Measurements from ENCODE around the gene TECPR2.

TECPR2 gene

GRCh38 chr14:102499401-102500157, 136.8 kb downstream of the TECPR2 start:
- DNase-seq = no peak

GRCh38 chr14:102500158-102500662, 137.5 kb downstream of the TECPR2 start:
- DNase-seq = peak; percentile 70

GRCh38 chr14:102500713-102501112, 138.0 kb downstream of the TECPR2 start:
- DNase-seq = no peak

DNA sequence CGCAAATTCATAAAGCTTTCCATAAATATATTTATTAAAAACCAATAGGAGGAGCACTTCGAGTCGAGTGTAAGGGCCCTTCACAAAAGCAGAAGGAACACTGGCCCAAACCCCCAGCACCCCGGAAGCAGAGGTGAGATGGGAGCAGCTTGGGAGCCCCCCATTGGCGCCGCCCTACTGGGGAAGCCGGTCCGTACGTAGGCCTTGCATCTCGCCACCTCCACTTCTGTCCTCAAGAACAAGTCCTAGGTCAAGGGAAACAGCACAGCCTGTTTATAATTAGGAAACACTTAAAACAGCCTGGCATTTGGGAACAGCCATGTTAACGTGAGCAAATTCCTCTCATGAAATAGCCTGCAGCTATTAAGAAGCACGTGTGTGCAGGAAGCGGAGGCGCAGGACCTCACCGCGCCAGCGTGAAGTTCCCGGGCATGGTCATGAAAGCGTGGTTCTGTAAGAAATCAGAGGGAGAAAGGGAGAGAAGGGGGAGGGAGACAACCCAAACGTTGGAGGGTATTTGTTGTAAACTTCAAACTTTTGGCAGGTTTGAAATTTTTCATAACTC, 139.1 kb downstream of the TECPR2 start:
- no peak for DNase-seq

DNA sequence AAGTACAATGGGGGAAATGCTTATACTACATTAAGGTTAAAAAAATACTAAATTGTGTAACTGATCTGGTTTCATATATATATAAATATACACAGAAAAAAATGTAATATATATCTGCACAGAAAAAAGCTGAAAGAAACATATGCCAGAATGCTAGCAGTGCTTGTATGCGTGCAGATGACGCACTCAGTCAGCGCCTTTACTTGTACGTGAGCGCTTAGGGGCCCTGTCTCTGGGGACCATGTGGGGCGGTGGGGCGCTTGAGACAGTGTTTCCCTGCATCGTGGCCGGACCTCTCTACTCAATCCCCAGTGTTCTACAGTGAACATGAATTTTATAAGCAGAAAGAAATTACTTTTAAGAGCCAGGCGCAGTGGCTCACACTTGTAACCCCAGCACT, 139.8 kb downstream of the TECPR2 start:
- DNase-seq = no peak

- DNase-seq = no peak
Observed at GRCh38 chr14:102503641-102504327, 141.0 kb downstream of the TECPR2 start.

- no peak for DNase-seq
Observed at GRCh38 chr14:102504328-102504999, 141.7 kb downstream of the TECPR2 start.

DNA sequence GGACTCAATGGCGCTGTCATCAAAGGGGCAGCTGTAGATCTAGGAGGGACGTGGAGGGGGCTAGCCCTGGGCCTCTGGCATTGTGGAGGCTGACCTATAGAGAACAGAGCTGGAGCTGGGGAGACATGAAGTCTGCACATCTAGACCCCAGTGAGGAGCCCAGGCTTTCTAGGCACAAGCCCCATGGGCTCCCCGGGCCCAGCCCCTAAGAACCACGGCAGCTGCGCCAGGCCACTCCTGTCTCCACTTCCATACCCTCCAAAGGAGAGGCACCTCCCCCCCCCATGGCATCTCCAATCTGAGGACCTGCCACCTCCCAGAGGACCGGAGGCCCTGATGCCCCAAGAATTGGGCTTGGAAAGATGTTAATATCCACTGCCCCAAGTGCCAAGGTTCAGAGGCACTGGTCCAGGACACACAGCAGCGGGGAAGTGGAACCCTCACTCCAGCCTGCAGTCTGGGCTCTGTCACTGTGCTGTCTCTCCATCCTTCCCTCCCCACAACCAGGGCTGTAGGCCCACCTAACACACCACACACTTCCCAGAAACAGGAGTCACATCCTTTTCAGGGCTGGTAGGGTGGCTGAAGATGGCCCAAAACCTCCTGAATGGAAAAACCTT, 142.4 kb downstream of the TECPR2 start:
- DNase-seq = no peak

DNA sequence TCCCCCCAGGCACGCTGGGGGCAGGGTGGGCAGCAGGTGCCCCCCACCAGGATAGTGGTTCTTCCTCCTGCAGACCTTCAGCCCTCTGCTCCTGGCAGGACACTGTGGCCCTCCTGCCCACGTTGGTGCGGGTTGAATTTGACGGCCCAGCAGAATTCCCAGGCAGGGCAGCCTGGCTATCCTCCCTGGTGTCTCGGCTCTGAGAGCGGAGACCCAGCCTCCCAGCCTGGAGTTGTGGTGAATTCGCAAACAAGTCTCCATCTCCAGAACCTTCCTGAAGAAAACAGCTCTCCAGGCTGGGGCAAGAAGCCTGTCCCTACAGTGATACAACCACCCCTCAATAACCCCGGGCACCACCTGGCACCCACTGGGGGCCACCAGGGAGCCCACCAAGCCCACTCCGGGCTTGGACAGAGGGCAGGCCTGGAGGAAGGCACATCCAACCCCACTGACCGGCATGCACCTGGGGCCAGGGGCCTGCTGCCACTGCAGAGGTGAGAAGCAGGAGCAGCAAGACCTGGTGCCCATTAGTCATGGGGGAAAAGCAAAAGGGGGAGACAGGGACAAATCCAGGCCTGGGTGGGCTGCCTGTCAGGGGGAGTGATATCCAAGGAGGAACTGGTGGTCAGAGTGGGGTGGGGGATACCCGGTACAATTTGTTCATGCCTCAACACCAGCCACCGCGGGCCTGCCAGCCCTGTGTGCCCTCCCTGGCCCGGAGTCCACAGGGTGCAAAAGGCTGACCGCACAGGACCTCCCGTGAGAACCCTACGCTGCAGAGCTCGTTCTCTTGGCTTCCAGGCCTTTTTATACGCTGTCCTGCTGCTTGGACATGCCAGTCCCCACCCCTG, 143.3 kb downstream of the TECPR2 start:
- no peak for DNase-seq

GRCh38 chr14:102506626-102506925, 143.8 kb downstream of the TECPR2 start:
- no peak for DNase-seq

GRCh38 chr14:102507081-102507856, 144.5 kb downstream of the TECPR2 start:
- peak; percentile 45 for DNase-seq

DNA sequence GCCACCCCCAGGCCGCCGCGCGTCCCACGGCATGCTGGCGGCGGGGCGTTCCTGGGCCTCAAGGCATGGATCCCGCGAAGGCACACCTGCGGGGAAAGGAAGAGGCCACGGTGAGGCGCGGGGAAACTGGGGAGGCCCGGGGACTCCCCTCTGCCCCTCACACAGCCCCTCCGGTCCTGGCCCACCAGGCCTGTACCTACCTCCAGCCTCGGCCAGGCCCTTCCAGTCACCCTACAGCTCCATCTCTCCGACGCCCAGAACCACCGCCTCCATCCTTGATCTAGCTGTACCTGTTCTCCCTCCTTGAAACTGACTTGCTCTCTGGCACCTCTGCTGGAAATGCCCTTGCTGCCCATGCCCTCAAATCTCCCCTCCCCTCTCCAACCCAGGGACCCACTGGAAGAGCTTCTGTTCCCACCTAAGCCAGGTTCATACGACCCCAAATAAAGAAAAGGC, 145.1 kb downstream of the TECPR2 start:
- no peak for DNase-seq

GRCh38 chr14:102508410-102508773, 145.7 kb downstream of the TECPR2 start:
- no peak for DNase-seq

- no peak for DNase-seq
Observed at GRCh38 chr14:102508774-102509745, 146.3 kb downstream of the TECPR2 start.

- peak; percentile 94 for DNase-seq
Observed at GRCh38 chr14:102509746-102510615, 147.2 kb downstream of the TECPR2 start, which contains the start of gene ANKRD9. ANKRD9 (minus strand) TSS chr14:102509776; CDS start chr14:102507889, 1,887 bp downstream.

GRCh38 chr14:102510616-102511520, 148.1 kb downstream of the TECPR2 start:
- no peak for DNase-seq

- no peak for DNase-seq
Observed at GRCh38 chr14:102511538-102511937, 148.8 kb downstream of the TECPR2 start.

Data from fibroblast of skin of right biceps (primary cell).